SK-N-MC (cell line): ENCODE measurements around the gene ANKRD36.
"Not testable (repeated sequence)": the region's sequence is repeated elsewhere in the genome, so short reads cannot be mapped to it uniquely, and the experiment has no call there.

Experiments used
- DNase-seq: peaks from one replicate; pipeline ENCODE4 v3.0.0-alpha.2; 2011; ENCODE audit warnings: low read depth, low spot score
- H3K27ac ChIP-seq: fragments of 200-600 bp; sonication (generic); 2 replicates; pipeline ENCODE4 v1.5.1; 2016; ENCODE audit warnings: mixed run types
- H3K36me3 ChIP-seq: fragments of 200-600 bp; sonication (generic); 2 replicates; pipeline ENCODE4 v1.6.1; 2017; ENCODE audit warnings: antibody characterized with exemption, low read length, mixed read lengths; ENCODE audit not compliant: insufficient read depth
- H3K4me3 ChIP-seq: fragments of 200-600 bp; sonication (generic); 2 replicates; pipeline ENCODE4 v1.5.1; 2016
- H3K9ac ChIP-seq: fragments of 200-600 bp; sonication (generic); 2 replicates; pipeline ENCODE4 v1.8.0; 2017; ENCODE audit warnings: mixed run types, mixed read lengths; ENCODE audit not compliant: insufficient read length
- H3K9me3 ChIP-seq: fragments of 200-600 bp; sonication (generic); 2 replicates; pipeline ENCODE4 v1.6.1; 2017; ENCODE audit warnings: low read depth, mild to moderate bottlenecking, antibody characterized with exemption, low read length, moderate library complexity, mixed read lengths
- EZH2 ChIP-seq: fragments of 200-600 bp; sonication (generic); IDR thresholded peaks from one replicate; pipeline ENCODE4 v1.6.1; 2017; ENCODE audit warnings: antibody characterized with exemption
- FOXP2 ChIP-seq: optimal IDR thresholded peaks from 2 replicates; pipeline ENCODE3; 2011; ENCODE audit warnings: mild to moderate bottlenecking, moderate library complexity; ENCODE audit not compliant: insufficient read depth; ENCODE audit errors: extremely low read length, control extremely low read depth
- POLR2AphosphoS5 ChIP-seq: IDR thresholded peaks from 2 replicates; pipeline ENCODE4 v1.6.1; 2012; ENCODE audit warnings: mild to moderate bottlenecking, low read depth, low read length, borderline replicate concordance

ANKRD36 gene

DNA sequence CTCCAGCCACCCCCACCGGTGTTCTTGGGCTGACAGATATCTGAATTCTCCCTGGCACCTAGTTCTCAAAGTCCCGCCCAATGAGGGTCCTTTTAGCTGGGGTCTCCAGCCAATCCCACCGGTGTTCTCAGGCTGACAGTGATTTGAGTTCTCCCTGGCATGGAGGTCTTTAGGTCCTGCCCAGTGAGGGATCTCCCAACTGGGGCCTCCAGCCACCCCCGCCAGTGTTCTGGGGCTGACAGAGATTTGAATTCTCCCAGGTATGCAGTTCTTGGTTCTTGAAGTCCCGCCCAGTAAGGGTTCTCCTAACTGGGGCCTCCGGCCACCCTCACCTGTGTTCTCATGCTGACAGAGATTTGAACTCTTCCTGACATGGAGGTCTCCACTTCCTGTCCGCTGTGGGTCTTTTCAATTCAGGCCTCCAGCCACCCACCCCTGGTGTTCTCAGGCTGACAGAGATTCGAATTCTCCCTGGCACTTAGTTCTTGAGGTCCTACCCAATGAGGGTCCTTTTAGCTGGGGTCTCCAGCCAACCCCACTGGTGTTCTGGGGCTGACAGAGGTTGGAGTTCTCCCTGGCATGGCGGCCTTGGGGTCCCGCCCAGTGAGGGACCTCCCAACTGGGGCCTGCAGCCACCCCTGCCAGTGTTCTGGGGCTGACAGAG is 154.6 kb downstream of the ANKRD36 start:
- Histone ChIP-seq H3K36me3 (no peaks in the 10 kb centered on the region), H3K9me3 (peaks cover 2% of the 10 kb centered on the region; the same call in 1 of the 2 replicates), H3K4me3 (no peak overlapping the region), H3K9ac (no peak overlapping the region), H3K27ac (no peak overlapping the region)
- no peak for TF ChIP-seq POLR2AphosphoS5
- no peak for TF ChIP-seq FOXP2
- no peak for TF ChIP-seq EZH2
- no peak for DNase-seq

DNA sequence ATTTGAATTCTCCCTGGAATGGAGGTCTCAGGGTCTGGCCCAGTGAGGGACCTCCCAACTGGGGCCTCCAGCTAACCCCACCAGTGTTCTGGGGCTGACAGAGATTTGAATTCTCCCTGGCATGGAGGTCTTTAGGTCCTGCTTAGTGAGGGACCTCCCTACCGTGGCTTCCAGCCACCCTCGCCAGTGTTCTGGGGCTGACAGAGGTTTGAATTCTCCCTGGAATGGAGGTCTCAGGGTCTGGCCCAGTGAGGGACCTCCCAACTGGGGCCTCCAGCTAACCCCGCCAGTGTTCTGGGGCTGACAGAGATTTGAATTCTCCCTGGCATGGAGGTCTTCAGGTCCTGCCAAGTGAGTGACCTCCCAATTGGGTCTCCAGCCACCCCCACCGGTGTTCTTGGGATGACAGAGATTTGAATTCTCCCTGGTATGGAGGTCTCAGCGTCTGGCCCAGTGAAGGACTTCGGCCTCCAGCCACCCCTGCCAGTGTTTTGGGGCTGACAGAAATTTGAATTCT is 155.2 kb downstream of the ANKRD36 start:
- H3K4me3 ChIP-seq, DNase-seq, H3K9ac ChIP-seq, H3K27ac ChIP-seq, H3K36me3 ChIP-seq, H3K9me3 ChIP-seq: not testable (repeated sequence)

DNA sequence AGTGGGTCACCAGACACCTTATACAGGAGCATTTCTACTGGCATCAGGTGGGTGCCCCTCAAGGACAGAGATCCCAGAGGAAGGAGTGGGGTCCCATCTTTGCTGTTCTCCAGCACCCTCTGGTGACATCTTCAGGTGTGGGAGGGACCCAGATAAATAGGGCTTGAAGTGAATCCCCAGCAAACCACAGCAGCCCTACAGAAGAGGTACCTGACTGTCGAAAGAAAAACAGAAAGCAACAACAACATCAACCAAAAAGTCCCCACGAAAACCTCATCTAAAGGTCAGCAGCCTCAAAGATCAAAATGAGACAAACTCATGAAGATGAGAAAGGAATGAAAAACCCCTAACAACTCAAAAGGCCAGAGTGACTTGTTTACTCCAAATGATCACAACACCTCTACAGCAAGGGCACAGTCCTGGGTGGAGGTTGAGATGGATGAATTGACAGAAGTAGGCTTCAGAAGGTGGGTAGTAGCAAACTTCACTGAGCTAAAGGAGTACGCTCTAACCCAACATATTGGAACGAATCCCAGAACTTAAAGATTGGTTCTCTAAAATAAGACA is 163.4 kb downstream of the ANKRD36 start:
- not testable (repeated sequence) for H3K36me3 ChIP-seq, H3K27ac ChIP-seq, H3K4me3 ChIP-seq, H3K9ac ChIP-seq, DNase-seq, H3K9me3 ChIP-seq

DNA sequence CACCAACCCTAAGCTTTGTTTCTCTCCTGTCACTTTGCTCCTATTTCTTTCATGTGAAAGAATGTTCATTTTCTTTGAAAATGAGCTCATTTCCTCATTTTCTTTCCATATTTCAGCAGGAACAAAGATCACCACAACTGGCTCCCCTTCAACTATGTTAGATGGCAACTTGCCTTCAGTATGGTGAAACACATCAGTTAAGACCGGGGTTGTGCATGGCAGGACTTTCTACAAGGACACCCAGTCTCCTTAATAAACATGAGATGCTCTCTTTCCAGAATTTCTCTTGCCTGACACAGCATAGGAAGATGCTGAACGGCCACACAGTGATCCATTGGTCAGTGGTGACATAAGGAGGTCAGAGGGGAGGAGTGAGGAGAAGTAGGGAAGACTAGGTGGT is 172.2 kb downstream of the ANKRD36 start:
- H3K4me3 ChIP-seq, H3K36me3 ChIP-seq, H3K9me3 ChIP-seq, DNase-seq, H3K9ac ChIP-seq, H3K27ac ChIP-seq: not testable (repeated sequence)

DNA sequence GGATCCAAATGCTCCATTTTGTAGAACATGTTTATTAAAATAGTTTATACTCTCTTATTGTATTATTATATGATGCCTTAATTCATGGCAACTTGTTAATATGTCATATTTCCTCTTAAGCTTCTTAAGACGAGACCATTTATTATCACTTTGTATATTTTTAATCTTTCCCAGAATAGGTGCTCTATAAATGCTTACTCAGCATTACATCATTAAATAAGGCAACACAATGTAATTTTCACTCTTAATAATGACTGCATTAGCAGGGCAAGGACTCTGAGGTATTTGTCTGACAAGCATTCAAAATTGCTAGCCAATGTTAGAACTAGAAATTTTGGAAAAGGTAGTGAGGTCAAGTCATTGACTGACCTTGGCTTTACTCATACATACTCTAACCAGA is 180.7 kb downstream of the ANKRD36 start:
- H3K9ac ChIP-seq, DNase-seq, H3K36me3 ChIP-seq, H3K9me3 ChIP-seq, H3K4me3 ChIP-seq, H3K27ac ChIP-seq: not testable (repeated sequence)
